Subcutaneous abdominal adipose tissue (tissue), 5 donors: ENCODE results near the gene LSM7.

Experiments
- H3K27ac ChIP-seq: one replicate; pipeline ENCODE4 v1.7.0; 2013; ENCODE audit warnings: low read depth, mild to moderate bottlenecking, inconsistent platforms, low read length, moderate library complexity
- H3K27me3 ChIP-seq, 5 donors: one replicate each; pipeline ENCODE4 v1.7.0; 2013; ENCODE audit warnings: low read length in 5 of 5, inconsistent platforms in 1 of 5; ENCODE audit not compliant: control insufficient read depth in 5 of 5, insufficient read depth in 4 of 5
- H3K36me3 ChIP-seq, 5 donors: one replicate each; pipeline ENCODE4 v1.7.0; 2013; ENCODE audit warnings: low read length in 5 of 5; ENCODE audit not compliant: control insufficient read depth in 5 of 5, insufficient read depth in 5 of 5
- H3K4me1 ChIP-seq, 5 donors: one replicate each; pipeline ENCODE4 v1.7.0; 2013; ENCODE audit warnings: low read length in 5 of 5, mild to moderate bottlenecking in 3 of 5, moderate library complexity in 1 of 5; ENCODE audit not compliant: control insufficient read depth in 5 of 5, insufficient read depth in 5 of 5
- H3K4me3 ChIP-seq, 5 donors: one replicate each; pipeline ENCODE4 v1.7.0; 2013; ENCODE audit warnings: low read length in 5 of 5, low read depth in 1 of 5
- H3K9ac ChIP-seq, 5 donors: one replicate each; pipeline ENCODE4 v1.7.0; 2013; ENCODE audit warnings: low read length in 5 of 5, mild to moderate bottlenecking in 4 of 5, moderate library complexity in 3 of 5
- H3K9me3 ChIP-seq, 5 donors: one replicate each; pipeline ENCODE4 v1.7.0; 2013; ENCODE audit warnings: low read length in 5 of 5; ENCODE audit not compliant: control insufficient read depth in 5 of 5
- donor health status: healthy.
- donor health status: healthy.
- donor health status: healthy.
- donor health status: healthy.
- donor health status: healthy.

LSM7 gene

GRCh38 chr19:2344381-2344870 is 16.0 kb upstream of the LSM7 start:
- Histone ChIP-seq H3K36me3 (peaks cover 0 to 65% (median 29%) of the 10 kb centered on the region in 5 donors), H3K27ac (no peak overlapping the region), H3K4me3 (no peak overlapping the region), H3K9me3 (no peaks in the 10 kb centered on the region), H3K27me3 (no peaks in the 10 kb centered on the region), H3K4me1 (no peaks in the 10 kb centered on the region), H3K9ac (no peak overlapping the region)

DNA sequence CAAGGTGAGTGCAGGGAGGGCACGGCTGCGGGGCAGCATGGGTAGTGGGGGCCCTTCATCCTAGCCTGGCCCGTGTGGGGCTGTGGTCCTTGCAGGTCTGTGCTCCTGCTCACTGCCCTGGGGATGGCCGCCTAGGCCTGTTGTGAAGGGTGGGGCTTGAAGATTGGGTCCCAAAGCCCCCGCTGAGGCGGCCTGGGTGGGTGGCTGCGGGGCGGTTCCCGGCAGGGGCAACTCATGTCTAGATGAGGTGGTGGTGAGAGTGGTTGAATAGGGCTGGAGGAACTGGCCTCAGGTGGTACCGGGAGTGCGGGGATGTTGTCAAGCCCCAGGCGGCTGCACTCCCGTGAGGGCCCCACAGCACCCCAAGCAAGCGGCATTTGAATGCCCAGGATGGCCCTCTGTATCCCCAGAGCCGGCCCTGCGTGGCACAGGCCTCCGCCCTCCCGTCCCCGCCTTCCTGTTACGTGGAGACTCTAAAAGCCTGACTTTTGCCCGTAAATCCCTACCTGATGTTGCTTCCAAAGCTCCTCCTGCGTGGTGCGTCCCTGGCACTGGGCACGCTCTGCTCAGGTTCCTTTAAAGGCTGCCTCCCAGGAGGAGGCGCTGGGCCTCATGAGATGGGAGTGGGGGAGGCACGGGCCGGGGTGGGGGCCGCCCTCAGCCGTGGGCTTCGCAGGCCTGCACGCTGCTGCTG is 15.1 kb upstream of the LSM7 start:
- H3K9ac ChIP-seq, result no peak overlapping the region
- H3K27me3 ChIP-seq, result no peaks in the 10 kb centered on the region
- no peak overlapping the region for H3K27ac ChIP-seq
- no peaks in the 10 kb centered on the region for H3K9me3 ChIP-seq
- H3K4me1 ChIP-seq, result no peaks in the 10 kb centered on the region
- H3K4me3 ChIP-seq, result no peak overlapping the region
- H3K36me3 ChIP-seq, result peaks cover 0 to 64% (median 30%) of the 10 kb centered on the region in 5 donors

DNA sequence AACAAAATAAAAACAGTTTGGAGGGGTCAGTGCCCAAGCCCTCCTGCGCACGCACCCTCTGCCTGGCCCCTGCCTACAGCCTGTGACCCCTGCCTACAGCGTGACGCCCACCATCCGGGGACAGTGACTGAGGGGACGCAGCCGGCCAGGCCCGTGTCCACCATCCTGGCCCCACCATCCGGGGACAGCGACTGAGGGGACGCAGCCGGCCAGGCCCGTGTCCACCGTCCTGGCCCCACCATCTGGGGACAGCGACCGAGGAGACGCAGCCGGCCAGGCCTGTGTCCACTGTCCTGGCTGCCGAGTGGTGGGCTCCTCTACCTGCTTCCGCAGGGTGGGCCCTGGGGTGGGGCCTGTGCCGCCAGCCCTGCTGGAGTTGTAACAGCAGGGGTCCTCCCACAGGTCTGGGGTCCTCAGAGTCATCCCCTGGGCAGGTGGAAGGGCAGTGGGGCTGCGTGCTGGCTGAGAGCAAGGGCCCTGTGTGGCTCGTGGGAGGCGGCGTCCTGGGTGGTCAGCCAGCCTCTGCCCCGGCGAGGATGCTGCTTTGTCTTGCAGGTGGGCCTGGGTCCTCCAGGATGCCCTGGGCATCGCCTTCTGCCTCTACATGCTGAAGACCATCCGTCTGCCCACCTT is 14.4 kb upstream of the LSM7 start:
- H3K4me3 ChIP-seq, result no peak overlapping the region
- no peaks in the 10 kb centered on the region for H3K9me3 ChIP-seq
- peaks cover 0 to 63% (median 28%) of the 10 kb centered on the region in 5 donors for H3K36me3 ChIP-seq
- H3K27ac ChIP-seq, result no peak overlapping the region
- H3K9ac ChIP-seq, result no peak overlapping the region
- no peaks in the 10 kb centered on the region for H3K4me1 ChIP-seq
- no peaks in the 10 kb centered on the region for H3K27me3 ChIP-seq

DNA sequence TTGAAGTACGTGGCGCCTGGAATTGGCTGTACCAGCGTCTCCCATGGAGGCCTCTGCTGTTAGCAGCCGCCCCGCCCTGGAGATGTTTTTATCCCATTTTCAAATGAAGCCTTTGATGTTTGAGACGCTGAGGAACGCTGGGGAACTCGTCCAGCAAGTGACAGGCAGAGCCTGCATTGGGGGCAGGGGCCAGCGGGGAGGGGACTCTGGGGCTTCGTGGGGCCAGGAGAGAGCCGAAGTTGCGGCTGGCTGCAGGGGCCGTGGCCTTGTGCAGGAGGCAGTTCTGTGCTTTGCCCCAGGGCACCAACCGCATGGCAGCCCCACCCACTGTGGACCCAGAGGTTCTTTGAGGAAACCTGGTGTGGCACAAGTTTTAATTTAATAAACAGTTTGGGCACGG is 13.6 kb upstream of the LSM7 start:
- no peaks in the 10 kb centered on the region for H3K9me3 ChIP-seq
- H3K4me3 ChIP-seq, result no peak overlapping the region
- peaks cover 0 to 71% (median 32%) of the 10 kb centered on the region in 5 donors for H3K36me3 ChIP-seq
- no peak overlapping the region for H3K27ac ChIP-seq
- no peak overlapping the region for H3K9ac ChIP-seq
- H3K4me1 ChIP-seq, result no peaks in the 10 kb centered on the region
- no peaks in the 10 kb centered on the region for H3K27me3 ChIP-seq

GRCh38 chr19:2341244-2341751 is 12.9 kb upstream of the LSM7 start:
- Histone ChIP-seq H3K36me3 (peaks cover 0 to 65% (median 32%) of the 10 kb centered on the region in 5 donors), H3K27me3 (no peaks in the 10 kb centered on the region), H3K27ac (no peak overlapping the region), H3K4me3 (no peak overlapping the region), H3K9me3 (no peaks in the 10 kb centered on the region), H3K9ac (no peak overlapping the region), H3K4me1 (no peaks in the 10 kb centered on the region)

DNA sequence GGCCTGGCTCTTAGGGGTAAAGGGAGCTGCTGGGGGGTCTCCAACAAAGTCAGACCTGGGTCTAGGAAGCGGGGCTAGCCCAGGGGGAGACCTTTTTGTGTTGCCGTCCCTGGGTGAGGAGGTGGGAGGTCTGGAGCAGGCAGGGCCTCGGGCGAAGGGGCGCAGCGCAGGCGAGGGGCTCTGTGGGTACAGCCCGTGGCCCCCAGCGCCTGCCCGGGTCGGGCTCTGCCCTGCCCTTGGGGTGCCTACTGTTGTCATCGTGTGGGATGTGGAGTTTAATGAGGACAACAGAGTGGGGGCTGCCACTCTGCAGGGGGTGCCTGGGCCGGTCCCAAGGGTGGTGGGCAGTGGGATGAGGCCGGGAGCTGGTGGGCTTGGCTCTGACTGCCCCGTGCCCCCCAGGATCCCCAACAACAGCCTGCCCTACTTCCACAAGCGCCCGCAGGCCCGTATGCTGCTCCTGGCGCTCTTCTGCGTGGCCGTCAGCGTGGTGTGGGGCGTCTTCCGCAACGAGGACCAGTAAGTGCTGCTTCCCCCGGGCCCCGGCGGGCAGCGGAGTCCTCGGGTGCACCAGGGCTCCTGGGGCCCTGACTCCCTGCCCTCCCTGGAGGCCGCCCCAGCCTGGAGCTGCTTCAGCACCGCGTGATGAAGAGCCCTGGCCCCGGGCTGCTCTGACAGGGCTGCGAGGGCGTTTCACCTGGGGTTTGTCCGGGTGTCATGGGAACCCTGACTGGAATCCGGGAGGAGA is 12.3 kb upstream of the LSM7 start:
- Histone ChIP-seq H3K27me3 (no peaks in the 10 kb centered on the region), H3K4me3 (no peak overlapping the region), H3K4me1 (no peaks in the 10 kb centered on the region), H3K9ac (no peak overlapping the region), H3K36me3 (peaks cover 0 to 65% (median 32%) of the 10 kb centered on the region in 5 donors), H3K27ac (no peak overlapping the region), H3K9me3 (no peaks in the 10 kb centered on the region)

GRCh38 chr19:2339644-2340310 is 11.4 kb upstream of the LSM7 start:
- Histone ChIP-seq H3K4me1 (no peaks in the 10 kb centered on the region), H3K36me3 (peaks cover 0 to 61% (median 31%) of the 10 kb centered on the region in 5 donors), H3K9ac (no peak overlapping the region), H3K4me3 (no peak overlapping the region), H3K27me3 (no peaks in the 10 kb centered on the region), H3K27ac (no peak overlapping the region), H3K9me3 (no peaks in the 10 kb centered on the region)

GRCh38 chr19:2338751-2339643 is 10.6 kb upstream of the LSM7 start:
- H3K36me3 ChIP-seq, result peaks cover 0 to 55% (median 26%) of the 10 kb centered on the region in 5 donors

DNA sequence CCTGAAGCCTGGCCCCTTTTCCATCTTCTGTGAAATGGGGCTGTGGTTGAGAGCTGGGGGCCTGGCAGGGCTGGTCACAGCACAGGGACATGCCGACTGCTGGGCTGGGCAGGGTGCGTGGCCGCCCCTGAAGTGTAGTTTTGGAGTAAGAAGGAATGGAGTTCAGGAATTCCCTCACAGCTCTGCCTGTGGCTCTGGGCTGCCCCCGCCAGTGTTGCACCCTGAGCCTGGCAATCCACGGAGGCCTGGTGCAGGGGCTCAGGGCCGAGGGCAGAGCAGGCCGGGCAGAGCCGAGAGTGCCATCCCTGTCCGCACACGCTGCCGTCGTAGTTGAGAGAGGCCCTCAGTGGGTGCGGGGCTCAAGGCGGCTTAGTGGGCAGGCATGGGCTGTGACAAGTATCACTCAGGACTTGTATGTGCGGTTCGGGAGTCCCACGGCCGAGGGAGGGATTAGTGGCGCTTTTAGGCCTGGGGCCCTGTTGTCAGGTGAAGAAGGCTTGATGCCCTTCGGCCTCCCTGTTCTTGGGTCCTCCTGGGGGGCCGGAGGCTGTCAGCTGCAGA is 9.7 kb upstream of the LSM7 start:
- H3K27ac ChIP-seq, result no peak overlapping the region
- peaks cover 0 to 49% (median 26%) of the 10 kb centered on the region in 5 donors for H3K36me3 ChIP-seq
- no peak overlapping the region for H3K9ac ChIP-seq
- H3K27me3 ChIP-seq, result no peaks in the 10 kb centered on the region
- H3K4me1 ChIP-seq, result peaks cover 0 to 12% (median 8%) of the 10 kb centered on the region in 5 donors
- no peaks in the 10 kb centered on the region for H3K9me3 ChIP-seq
- no peak overlapping the region for H3K4me3 ChIP-seq

More at GRCh38 chr19:2338751-2339643, 10.6 kb upstream of the LSM7 start:
- Histone ChIP-seq H3K9me3 (no peaks in the 10 kb centered on the region), H3K4me3 (no peak overlapping the region), H3K4me1 (peaks cover 0 to 3% (median 0%) of the 10 kb centered on the region in 5 donors), H3K9ac (no peak overlapping the region), H3K27me3 (no peaks in the 10 kb centered on the region), H3K27ac (no peak overlapping the region)
